ENCODE results near the gene CDH23.

GRCh38 chr10:71850021-71850742 is 453.5 kb downstream of the CDH23 start:
- no peak for TF ChIP-seq CTCF (conservative IDR thresholded peaks at IDR 0.05 in 1 of 2, IDR thresholded peaks at IDR 0.05 in 1 of 2; ENCODE audit: extremely low read depth in 1 of 2, insufficient read depth in 1 of 2, low read depth in 1 of 2, low read length in 2 of 2)
- no peak for TF ChIP-seq EZH2 (IDR thresholded peaks at IDR 0.05; ENCODE audit: borderline replicate concordance, low read length)
